A673 (cell line): ENCODE data around the gene NTMT2. TPM values are rescaled to one million over a fixed set of nuclear protein-coding genes. Genes with fewer than 3 reads are reported as not detected.
"Not testable (repeated sequence)": the region's sequence is repeated elsewhere in the genome, so short reads cannot be mapped to it uniquely, and the experiment has no call there.

Source experiments
- BruUV-seq: library from RNA; stranded (reverse); fragments of 400-500 nt; replicated peaks from 2 replicates; lab custom pipeline; 2021; lab: Mats Ljungman, UMichigan
- CTCF ChIA-PET: fragments of 300-600 bp; sonication (Branson Sonifier 250); formaldehyde crosslinking; loops from one replicate; lab custom pipeline; 2022; ENCODE audit warnings: antibody characterized with exemption; lab: Charles Lee
- POLR2A ChIA-PET: fragments of 300-600 bp; sonication (Branson Sonifier 250); formaldehyde crosslinking; loops from one replicate; lab custom pipeline; 2022; ENCODE audit warnings: antibody characterized with exemption; ENCODE audit not compliant: low non-redundant PET; lab: Charles Lee
- DNase-seq: peaks from one replicate; pipeline ENCODE4 v3.0.0-alpha.2; 2015; ENCODE audit warnings: low spot score
- H3K27ac ChIP-seq: fragments of 200-600 bp; sonication (generic); 2 replicates; pipeline ENCODE4 v1.5.1; 2016; ENCODE audit warnings: mixed run types, low read depth, mild to moderate bottlenecking, mixed read lengths, antibody characterized with exemption, low read length; ENCODE audit not compliant: poor library complexity, severe bottlenecking
- H3K27me3 ChIP-seq: fragments of 200-600 bp; sonication (generic); replicated peaks from 2 replicates; pipeline ENCODE4 v1.6.1; 2017; ENCODE audit warnings: mixed run types, low read depth, mild to moderate bottlenecking, mixed read lengths, antibody characterized with exemption, low read length; ENCODE audit not compliant: insufficient read depth, poor library complexity
- H3K36me3 ChIP-seq: fragments of 200-600 bp; sonication (generic); 2 replicates; pipeline ENCODE4 v1.6.1; 2016; ENCODE audit warnings: mixed run types, mild to moderate bottlenecking, mixed read lengths, antibody characterized with exemption, low read length; ENCODE audit not compliant: insufficient read depth, poor library complexity, severe bottlenecking
- H3K4me1 ChIP-seq: fragments of 200-600 bp; sonication (generic); 2 replicates; pipeline ENCODE4 v1.6.1; 2017; ENCODE audit warnings: mixed run types, mild to moderate bottlenecking, mixed read lengths, antibody characterized with exemption, low read length; ENCODE audit not compliant: insufficient read depth, poor library complexity, severe bottlenecking
- H3K4me3 ChIP-seq: fragments of 200-600 bp; sonication (generic); 2 replicates; pipeline ENCODE4 v1.5.1; 2016; ENCODE audit warnings: low read depth, mixed run types, mild to moderate bottlenecking, mixed read lengths, low read length; ENCODE audit not compliant: poor library complexity, severe bottlenecking
- H3K9me3 ChIP-seq: fragments of 200-600 bp; sonication (generic); 2 replicates; pipeline ENCODE4 v1.6.1; 2016; ENCODE audit warnings: mixed run types, low read depth, mild to moderate bottlenecking, mixed read lengths, antibody characterized with exemption, low read length; ENCODE audit not compliant: poor library complexity, severe bottlenecking
- EZH2 ChIP-seq: fragments of 200-600 bp; sonication (generic); IDR thresholded peaks from 2 replicates; pipeline ENCODE4 v1.6.1; 2017; ENCODE audit warnings: borderline replicate concordance, low read depth, mild to moderate bottlenecking, mixed read lengths, antibody characterized with exemption, low read length; ENCODE audit not compliant: poor library complexity, severe bottlenecking
- intact Hi-C: fragments of 100-400 bp; cut with micrococcal nuclease; formaldehyde crosslinking; loops from one replicate; pipeline ENCODE4 v1.10.0; 2022; ENCODE audit not compliant: unreplicated experiment
- total RNA-seq: library from RNA; stranded (reverse); gene quantifications from 2 replicates; pipeline ENCODE4 v1.2.3, GENCODE V29; 2021
- TF ChIP-seq, protein P1 (sequence below): fragments of 300-800, 200-600 bp; sonication (generic); conservative IDR thresholded peaks from 2 replicates; pipeline ENCODE4 v1.5.1; 2017; ENCODE audit warnings: low read depth, mild to moderate bottlenecking, antibody characterized with exemption, low read length, moderate library complexity, mixed read lengths

NTMT2 gene
- total RNA-seq, 1 experiment from 2014 or later: not detected

DNA sequence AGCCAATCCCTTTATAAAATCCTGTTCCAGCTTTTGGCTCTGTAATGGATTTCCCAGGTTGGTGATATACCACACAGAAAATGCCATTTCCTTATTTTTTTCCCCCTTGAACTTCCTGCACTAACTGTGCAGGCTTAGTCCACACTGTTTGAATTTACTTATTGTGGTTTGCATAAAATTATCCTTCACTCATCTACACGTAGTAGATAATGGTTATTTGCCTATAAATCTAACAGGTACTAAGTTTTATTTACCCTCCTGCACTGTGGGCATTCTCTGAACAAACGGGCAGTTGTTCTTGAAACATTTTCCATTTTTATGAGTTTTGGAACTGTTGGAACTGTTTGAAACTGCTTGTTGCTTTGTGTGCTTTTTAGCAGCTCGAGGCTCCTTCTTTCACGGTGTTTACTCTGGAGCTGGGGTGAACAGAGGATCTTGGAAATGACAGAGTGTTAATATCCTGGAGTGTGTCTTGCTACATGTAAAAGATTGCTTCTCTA lies 48.3 kb upstream of the NTMT2 start:
- peaks cover 28% of the 10 kb centered on the region for H3K4me1 ChIP-seq
- TF ChIP-seq EZH2: no peak
- TF ChIP-seq, protein P1, sequence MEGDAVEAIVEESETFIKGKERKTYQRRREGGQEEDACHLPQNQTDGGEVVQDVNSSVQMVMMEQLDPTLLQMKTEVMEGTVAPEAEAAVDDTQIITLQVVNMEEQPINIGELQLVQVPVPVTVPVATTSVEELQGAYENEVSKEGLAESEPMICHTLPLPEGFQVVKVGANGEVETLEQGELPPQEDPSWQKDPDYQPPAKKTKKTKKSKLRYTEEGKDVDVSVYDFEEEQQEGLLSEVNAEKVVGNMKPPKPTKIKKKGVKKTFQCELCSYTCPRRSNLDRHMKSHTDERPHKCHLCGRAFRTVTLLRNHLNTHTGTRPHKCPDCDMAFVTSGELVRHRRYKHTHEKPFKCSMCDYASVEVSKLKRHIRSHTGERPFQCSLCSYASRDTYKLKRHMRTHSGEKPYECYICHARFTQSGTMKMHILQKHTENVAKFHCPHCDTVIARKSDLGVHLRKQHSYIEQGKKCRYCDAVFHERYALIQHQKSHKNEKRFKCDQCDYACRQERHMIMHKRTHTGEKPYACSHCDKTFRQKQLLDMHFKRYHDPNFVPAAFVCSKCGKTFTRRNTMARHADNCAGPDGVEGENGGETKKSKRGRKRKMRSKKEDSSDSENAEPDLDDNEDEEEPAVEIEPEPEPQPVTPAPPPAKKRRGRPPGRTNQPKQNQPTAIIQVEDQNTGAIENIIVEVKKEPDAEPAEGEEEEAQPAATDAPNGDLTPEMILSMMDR: no peak
- intact Hi-C loops: no loop called here
- H3K9me3 ChIP-seq: no peaks in the 10 kb centered on the region
- no TSS peak for BruUV-seq
- no peaks in the 10 kb centered on the region for H3K36me3 ChIP-seq
- peak; percentile 62 for DNase-seq
- ChIA-PET POLR2A (interaction anchor here (0.7 to 0.8 kb wide), 2 partner anchors 56 to 73 kb away, joined by 3 to 5 read pairs; no protein-coding TSS in a partner anchor), CTCF (no interaction called here)
- peak overlapping the region; percentile 44 for H3K27ac ChIP-seq
- no peaks in the 10 kb centered on the region for H3K27me3 ChIP-seq
- H3K4me3 ChIP-seq: no peak overlapping the region

DNA sequence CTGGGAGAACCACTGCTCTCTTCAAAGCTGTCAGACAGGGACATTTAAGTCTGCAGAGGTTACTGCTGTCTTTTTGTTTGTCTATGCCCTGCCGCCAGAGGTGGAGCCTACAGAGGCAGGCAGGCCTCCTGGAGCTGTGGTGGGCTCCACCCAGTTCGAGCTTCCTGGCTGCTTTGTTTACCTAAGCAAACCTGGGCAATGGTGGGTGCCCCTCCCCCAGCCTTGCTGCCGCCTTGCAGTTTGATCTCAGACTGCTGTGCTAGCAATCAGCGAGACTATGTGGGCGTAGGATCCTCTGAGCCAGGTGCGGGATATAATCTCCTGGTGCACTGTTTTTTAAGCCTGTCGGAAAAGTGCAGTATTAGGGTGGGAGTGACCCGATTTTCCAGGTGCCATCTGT lies 32.6 kb upstream of the NTMT2 start:
- CTCF ChIA-PET, H3K4me1 ChIP-seq: not testable (repeated sequence)

GRCh38 chr1:170114906-170115305 lies 30.9 kb upstream of the NTMT2 start:
- no peaks in the 10 kb centered on the region for H3K4me1 ChIP-seq
- ChIA-PET CTCF (no interaction called here), POLR2A (no interaction called here)
- DNase-seq: peak; percentile 54
- no peaks in the 10 kb centered on the region for H3K36me3 ChIP-seq
- H3K9me3 ChIP-seq: peaks cover 4% of the 10 kb centered on the region
- H3K27me3 ChIP-seq: no peaks in the 10 kb centered on the region
- BruUV-seq: no TSS peak
- no peak for TF ChIP-seq EZH2
- TF ChIP-seq, protein P1: no peak
- no peak overlapping the region for H3K4me3 ChIP-seq
- intact Hi-C loops: no loop called here
- no peak overlapping the region for H3K27ac ChIP-seq

More for the DNA sequence above, 32.6 kb upstream of the NTMT2 start:
- intact Hi-C loops, H3K27me3 ChIP-seq, H3K36me3 ChIP-seq, POLR2A ChIA-PET, H3K27ac ChIP-seq, H3K9me3 ChIP-seq, DNase-seq, H3K4me3 ChIP-seq, BruUV-seq: not testable (repeated sequence)

GRCh38 chr1:170122366-170122765 lies 23.4 kb upstream of the NTMT2 start:
- Histone ChIP-seq H3K9me3 (no peaks in the 10 kb centered on the region), H3K27ac (no peak overlapping the region), H3K4me1 (no peaks in the 10 kb centered on the region), H3K4me3 (no peak overlapping the region), H3K27me3 (no peaks in the 10 kb centered on the region), H3K36me3 (no peaks in the 10 kb centered on the region)
- DNase-seq: no peak
- no peak for TF ChIP-seq EZH2
- TF ChIP-seq, protein P1: no peak
- ChIA-PET POLR2A (no interaction called here), CTCF (no interaction called here)
- BruUV-seq: no TSS peak
- intact Hi-C loops: no loop called here
